ENCODE data around the gene ANAPC7.
"Not testable (repeated sequence)": the region's sequence is repeated elsewhere in the genome, so short reads cannot be mapped to it uniquely, and the experiment has no call there.

Gene ANAPC7

GRCh38 chr12:110345176-110345661 is 58.3 kb downstream of the ANAPC7 start:
- no peak overlapping the region for H3K4me3 ChIP-seq (replicated peaks; ENCODE audit: low read depth, low read length)
- no peak for TF ChIP-seq CTCF (IDR thresholded peaks at IDR 0.05; ENCODE audit: low read length, missing control alignments)
- DNase-seq (ENCODE audit: low read depth) = no peak

GRCh38 chr12:110344657-110345056 is 58.9 kb downstream of the ANAPC7 start:
- no peak for TF ChIP-seq CTCF (IDR thresholded peaks at IDR 0.05; ENCODE audit: low read length, missing control alignments)
- DNase-seq (ENCODE audit: low read depth) = no peak

GRCh38 chr12:110343736-110344555 is 59.6 kb downstream of the ANAPC7 start:
- DNase-seq (ENCODE audit: low read depth) = no peak
- H3K4me3 ChIP-seq (replicated peaks; ENCODE audit: low read depth, low read length) = no peak overlapping the region
- TF ChIP-seq CTCF (IDR thresholded peaks at IDR 0.05; ENCODE audit: low read length, missing control alignments) = no peak

More at GRCh38 chr12:110344657-110345056, 58.9 kb downstream of the ANAPC7 start:
- H3K4me3 ChIP-seq (replicated peaks; ENCODE audit: low read depth, low read length) = no peak overlapping the region

- no peak for DNase-seq (ENCODE audit: low read depth)
- H3K4me3 ChIP-seq (replicated peaks; ENCODE audit: low read depth, low read length) = no peak overlapping the region
- no peak for TF ChIP-seq CTCF (IDR thresholded peaks at IDR 0.05; ENCODE audit: low read length, missing control alignments)
These were observed 60.4 kb downstream of the ANAPC7 start for GRCh38 chr12:110343114-110343513.

GRCh38 chr12:110342157-110342556 is 61.4 kb downstream of the ANAPC7 start:
- no peak for DNase-seq (ENCODE audit: low read depth)
- no peak overlapping the region for H3K4me3 ChIP-seq (replicated peaks; ENCODE audit: low read depth, low read length)
- no peak for TF ChIP-seq CTCF (IDR thresholded peaks at IDR 0.05; ENCODE audit: low read length, missing control alignments)

- no peak for DNase-seq (ENCODE audit: low read depth)
- TF ChIP-seq CTCF (IDR thresholded peaks at IDR 0.05; ENCODE audit: low read length, missing control alignments) = no peak
- no peak overlapping the region for H3K4me3 ChIP-seq (replicated peaks; ENCODE audit: low read depth, low read length)
These were observed 62.8 kb downstream of the ANAPC7 start for GRCh38 chr12:110340706-110341105.

GRCh38 chr12:110340261-110340660 is 63.2 kb downstream of the ANAPC7 start:
- not testable (repeated sequence) for H3K4me3 ChIP-seq (replicated peaks; ENCODE audit: low read depth, low read length); DNase-seq (ENCODE audit: low read depth)
